Measurements from ENCODE around the gene UTP11.

Gene UTP11

GRCh38 chr1:38068980-38069340, 56.4 kb downstream of the UTP11 start:
- no peak overlapping the region for H3K9ac ChIP-seq
- H4K20me1 ChIP-seq (ENCODE audit: insufficient read depth), result no peaks in the 10 kb centered on the region
- no peaks in the 10 kb centered on the region for H3K36me3 ChIP-seq (ENCODE audit: insufficient read depth)
- no peak overlapping the region for H3K27ac ChIP-seq
- no peak overlapping the region for H2AFZ ChIP-seq (ENCODE audit: low read depth)
- H3K79me2 ChIP-seq (ENCODE audit: insufficient read depth, low read depth), result no peaks in the 10 kb centered on the region
- no peak for TF ChIP-seq CTCF (conservative IDR thresholded peaks at IDR 0.05; ENCODE audit: low read depth, low read length)
- H3K4me1 ChIP-seq (ENCODE audit: low read depth, poor library complexity, severe bottlenecking), result no peaks in the 10 kb centered on the region
- H3K27me3 ChIP-seq (ENCODE audit: insufficient read depth, low read depth), result no peaks in the 10 kb centered on the region
- no peak overlapping the region for H3K4me3 ChIP-seq (IDR thresholded peaks at IDR 0.05; ENCODE audit: insufficient read depth, low read depth, low read length)
- H3K4me2 ChIP-seq, result no peak overlapping the region

GRCh38 chr1:38071312-38072256, 59.0 kb downstream of the UTP11 start:
- no peaks in the 10 kb centered on the region for H3K36me3 ChIP-seq (ENCODE audit: insufficient read depth)
- no peaks in the 10 kb centered on the region for H3K27me3 ChIP-seq (ENCODE audit: insufficient read depth, low read depth)
- H4K20me1 ChIP-seq (ENCODE audit: insufficient read depth), result no peaks in the 10 kb centered on the region
- H3K9ac ChIP-seq, result no peak overlapping the region
- TF ChIP-seq CTCF (conservative IDR thresholded peaks at IDR 0.05; ENCODE audit: low read depth, low read length), result 0 out of 2 replicates have a peak, but pooled peaks have one; percentile 21
- H3K27ac ChIP-seq, result no peak overlapping the region
- no peaks in the 10 kb centered on the region for H3K79me2 ChIP-seq (ENCODE audit: insufficient read depth, low read depth)
- no peak overlapping the region for H3K4me3 ChIP-seq (IDR thresholded peaks at IDR 0.05; ENCODE audit: insufficient read depth, low read depth, low read length)
- no peak overlapping the region for H3K4me2 ChIP-seq
- no peaks in the 10 kb centered on the region for H3K4me1 ChIP-seq (ENCODE audit: low read depth, poor library complexity, severe bottlenecking)
- no peak overlapping the region for H2AFZ ChIP-seq (ENCODE audit: low read depth)

DNA sequence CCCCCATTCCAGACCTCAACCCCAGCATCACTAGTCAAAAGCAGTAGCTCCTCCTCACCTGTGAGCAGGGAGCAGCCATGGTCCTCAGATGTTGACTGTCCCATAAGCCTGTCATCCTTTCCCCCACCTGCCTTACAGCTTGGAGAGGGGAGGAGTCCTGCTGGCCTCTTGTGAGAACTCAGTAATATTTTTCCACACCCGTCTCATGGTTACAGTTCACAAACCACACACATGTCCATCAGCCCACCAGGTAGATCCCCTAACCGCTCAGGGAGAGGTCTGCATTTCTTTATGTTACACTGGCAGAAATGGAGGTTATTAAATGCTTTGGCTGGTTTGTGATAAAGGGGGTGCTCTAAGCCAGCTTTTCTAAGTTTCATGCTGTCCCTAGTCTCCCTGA, 60.3 kb downstream of the UTP11 start:
- Histone ChIP-seq H3K27me3 (ENCODE audit: insufficient read depth, low read depth) (no peaks in the 10 kb centered on the region), H3K79me2 (ENCODE audit: insufficient read depth, low read depth) (no peaks in the 10 kb centered on the region), H4K20me1 (ENCODE audit: insufficient read depth) (no peaks in the 10 kb centered on the region), H3K4me3 (IDR thresholded peaks at IDR 0.05; ENCODE audit: insufficient read depth, low read depth, low read length) (no peak overlapping the region), H3K4me1 (ENCODE audit: low read depth, poor library complexity, severe bottlenecking) (no peaks in the 10 kb centered on the region), H3K27ac (no peak overlapping the region), H2AFZ (ENCODE audit: low read depth) (no peak overlapping the region), H3K4me2 (no peak overlapping the region), H3K36me3 (ENCODE audit: insufficient read depth) (no peaks in the 10 kb centered on the region), H3K9ac (no peak overlapping the region)
- no peak for TF ChIP-seq CTCF (conservative IDR thresholded peaks at IDR 0.05; ENCODE audit: low read depth, low read length)

DNA sequence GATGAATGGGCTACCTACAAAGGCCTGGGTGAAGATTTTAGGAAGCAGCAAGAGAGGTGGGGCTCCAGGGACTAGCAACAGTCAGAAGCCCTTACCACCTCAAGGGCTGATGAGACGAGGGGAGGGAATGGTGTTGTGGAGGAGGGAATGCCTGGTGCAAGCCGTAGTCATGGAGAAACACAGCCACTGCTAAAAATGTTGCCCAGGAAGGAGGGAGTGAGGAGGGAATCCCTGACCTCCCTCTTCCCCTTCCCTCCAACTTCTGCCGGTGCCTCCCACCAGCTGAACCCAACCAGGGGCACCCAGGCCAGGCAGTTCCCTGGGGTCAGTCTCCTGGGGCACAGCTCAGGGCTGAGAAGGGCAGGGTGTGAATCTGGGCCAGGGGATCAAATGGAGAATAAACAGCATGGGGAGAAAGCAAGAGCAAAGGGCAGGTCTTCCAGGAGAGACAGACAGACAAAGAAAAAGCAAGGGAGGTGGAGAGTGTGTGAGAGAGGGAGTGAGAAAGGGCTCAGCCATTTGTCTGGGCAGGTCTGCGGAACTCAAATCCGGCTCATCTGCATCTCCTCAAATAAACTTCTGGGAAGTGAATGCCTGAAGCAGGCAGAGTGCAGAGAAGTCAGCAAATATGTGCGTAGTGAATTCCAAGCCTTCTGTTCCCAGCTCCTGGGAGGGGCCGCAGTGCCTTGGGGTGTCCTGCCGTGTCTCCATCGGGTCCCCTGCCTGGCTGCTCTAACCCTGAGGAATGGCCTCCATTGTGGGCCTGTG, 61.2 kb downstream of the UTP11 start:
- Histone ChIP-seq H2AFZ (ENCODE audit: low read depth) (no peak overlapping the region), H3K9ac (no peak overlapping the region), H4K20me1 (ENCODE audit: insufficient read depth) (no peaks in the 10 kb centered on the region), H3K36me3 (ENCODE audit: insufficient read depth) (no peaks in the 10 kb centered on the region), H3K4me3 (IDR thresholded peaks at IDR 0.05; ENCODE audit: insufficient read depth, low read depth, low read length) (no peak overlapping the region), H3K27me3 (ENCODE audit: insufficient read depth, low read depth) (no peaks in the 10 kb centered on the region), H3K79me2 (ENCODE audit: insufficient read depth, low read depth) (no peaks in the 10 kb centered on the region), H3K4me1 (ENCODE audit: low read depth, poor library complexity, severe bottlenecking) (no peaks in the 10 kb centered on the region), H3K4me2 (no peak overlapping the region), H3K27ac (no peak overlapping the region)
- TF ChIP-seq CTCF (conservative IDR thresholded peaks at IDR 0.05; ENCODE audit: low read depth, low read length), result no peak

All from KMS-11 (cell line).